ENCODE data around the gene MYO1B.

DNA sequence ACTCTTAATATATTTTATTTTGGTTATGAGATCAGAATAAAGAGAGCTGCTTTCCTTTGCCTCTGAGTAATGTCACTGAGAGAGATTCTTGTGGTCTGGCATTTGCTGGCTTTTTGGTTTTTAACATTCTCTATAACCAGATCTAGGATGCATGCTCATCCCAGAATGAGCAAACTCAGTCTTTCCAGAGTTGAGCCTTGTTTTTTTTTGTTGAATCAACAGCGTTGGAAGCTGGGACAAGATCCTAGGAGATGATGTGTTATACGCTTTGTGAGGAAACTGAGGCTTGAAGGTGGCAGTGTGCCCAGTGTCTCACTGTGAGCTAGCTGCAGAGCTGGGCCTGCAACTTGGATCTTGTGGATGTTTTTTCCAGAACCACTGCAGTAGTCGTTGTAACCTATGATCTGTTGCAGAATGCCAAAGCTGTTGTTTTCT, 19.5 kb downstream of the MYO1B start:
- TF ChIP-seq, protein P1, sequence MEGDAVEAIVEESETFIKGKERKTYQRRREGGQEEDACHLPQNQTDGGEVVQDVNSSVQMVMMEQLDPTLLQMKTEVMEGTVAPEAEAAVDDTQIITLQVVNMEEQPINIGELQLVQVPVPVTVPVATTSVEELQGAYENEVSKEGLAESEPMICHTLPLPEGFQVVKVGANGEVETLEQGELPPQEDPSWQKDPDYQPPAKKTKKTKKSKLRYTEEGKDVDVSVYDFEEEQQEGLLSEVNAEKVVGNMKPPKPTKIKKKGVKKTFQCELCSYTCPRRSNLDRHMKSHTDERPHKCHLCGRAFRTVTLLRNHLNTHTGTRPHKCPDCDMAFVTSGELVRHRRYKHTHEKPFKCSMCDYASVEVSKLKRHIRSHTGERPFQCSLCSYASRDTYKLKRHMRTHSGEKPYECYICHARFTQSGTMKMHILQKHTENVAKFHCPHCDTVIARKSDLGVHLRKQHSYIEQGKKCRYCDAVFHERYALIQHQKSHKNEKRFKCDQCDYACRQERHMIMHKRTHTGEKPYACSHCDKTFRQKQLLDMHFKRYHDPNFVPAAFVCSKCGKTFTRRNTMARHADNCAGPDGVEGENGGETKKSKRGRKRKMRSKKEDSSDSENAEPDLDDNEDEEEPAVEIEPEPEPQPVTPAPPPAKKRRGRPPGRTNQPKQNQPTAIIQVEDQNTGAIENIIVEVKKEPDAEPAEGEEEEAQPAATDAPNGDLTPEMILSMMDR (optimal IDR thresholded peaks at IDR 0.05 in 1 of 3, IDR thresholded peaks at IDR 0.05 in 1 of 3, conservative IDR thresholded peaks at IDR 0.05 in 1 of 3; ENCODE audit: extremely low read depth in 1 of 3, insufficient read depth in 2 of 3, low read length in 3 of 3) = no peak
- TF ChIP-seq EZH2 (IDR thresholded peaks at IDR 0.05; ENCODE audit: low read length) = no peak
